Panc1 (cell line): ENCODE data around the gene TAF4B. TPM values are rescaled to one million over a fixed set of nuclear protein-coding genes. Genes with fewer than 3 reads are reported as not detected.

Source experiments
- ATAC-seq: fragments of 200-7000 bp; cut with Tn5 transposase; 2 replicates; pipeline ENCODE4 v1.9.1; 2020; ENCODE audit warnings: mild to moderate bottlenecking, moderate library complexity
- BruUV-seq: library from RNA; stranded (reverse); fragments of 400-500 nt; replicated peaks from 2 replicates; lab custom pipeline; 2021; lab: Mats Ljungman, UMichigan
- CTCF ChIA-PET: fragments of 300-600 bp; sonication (Branson Sonifier 250); formaldehyde crosslinking; loops from one replicate; lab custom pipeline; 2022; ENCODE audit warnings: antibody characterized with exemption; lab: Charles Lee
- POLR2A ChIA-PET: fragments of 300-600 bp; sonication (Branson Sonifier 250); formaldehyde crosslinking; loops from one replicate; lab custom pipeline; 2022; ENCODE audit warnings: antibody characterized with exemption; lab: Charles Lee
- DNase-seq: peaks from one replicate; pipeline ENCODE4 v3.0.0-alpha.2; 2010; ENCODE audit warnings: low read depth, low spot score
- H3K27ac ChIP-seq: 2 replicates; pipeline ENCODE4 v1.5.1; 2011; ENCODE audit warnings: mild to moderate bottlenecking, low read length, inconsistent platforms
- H3K27me3 ChIP-seq: fragments of 200-500 bp; sonication (Bioruptor generic); 2 replicates; pipeline ENCODE4 v1.6.0; 2014; ENCODE audit warnings: low read length, inconsistent platforms; ENCODE audit not compliant: control insufficient read depth, insufficient read depth
- H3K36me3 ChIP-seq: fragments of 200-500 bp; sonication (Bioruptor generic); 2 replicates; pipeline ENCODE4 v1.5.1; 2014; ENCODE audit warnings: inconsistent platforms, mild to moderate bottlenecking, low read length, moderate library complexity; ENCODE audit not compliant: control insufficient read depth, insufficient read depth
- H3K4me1 ChIP-seq: 2 replicates; pipeline ENCODE4 v1.5.1; 2011; ENCODE audit warnings: inconsistent platforms, mild to moderate bottlenecking, low read length, moderate library complexity; ENCODE audit not compliant: control insufficient read depth, insufficient read depth
- H3K4me3 ChIP-seq, 2 experiments: 2 replicates each; pipeline ENCODE4 v1.5.1; 2011 to 2012; ENCODE audit warnings: low read depth in 2 of 2, low read length in 2 of 2, mild to moderate bottlenecking in 2 of 2, inconsistent platforms in 1 of 2, moderate library complexity in 1 of 2
- H3K9me3 ChIP-seq: fragments of 200-500 bp; sonication (Bioruptor generic); 2 replicates; pipeline ENCODE4 v1.5.1; 2014; ENCODE audit warnings: low read depth, mild to moderate bottlenecking, inconsistent platforms, low read length, moderate library complexity; ENCODE audit not compliant: control insufficient read depth, insufficient read depth
- POLR2AphosphoS5 ChIP-seq: IDR thresholded peaks from 2 replicates; pipeline ENCODE4 v1.6.1; 2012; ENCODE audit warnings: mild to moderate bottlenecking, low read depth, low read length, moderate library complexity
- SIN3A ChIP-seq: IDR thresholded peaks from 2 replicates; pipeline ENCODE4 v1.6.1; 2012; ENCODE audit warnings: low read depth, mild to moderate bottlenecking, low read length, moderate library complexity, borderline replicate concordance; ENCODE audit not compliant: insufficient read depth
- TCF7L2 ChIP-seq: IDR thresholded peaks from 2 replicates; pipeline ENCODE4 v1.6.1; 2011; ENCODE audit warnings: mild to moderate bottlenecking, low read depth, low read length, inconsistent platforms
- in situ Hi-C: cut with HindIII; loops from 2 replicates; pipeline ENCODE4 v1.10.0; 2016; ENCODE audit warnings: low sequenced_read_pairs, low pct_unique_long_range_greater_than_20kb
- intact Hi-C: fragments of 100-400 bp; cut with micrococcal nuclease; formaldehyde crosslinking; loops from one replicate; pipeline ENCODE4 v1.10.0; 2022; ENCODE audit not compliant: unreplicated experiment
- total RNA-seq: library from RNA; stranded (reverse); gene quantifications from one replicate; pipeline ENCODE4 v1.2.1, GENCODE V29; 2021; ENCODE audit not compliant: unreplicated experiment
- TF ChIP-seq, protein P1 (sequence below): fragments of 450-650 bp; IDR thresholded peaks from 2 replicates; pipeline ENCODE4 v1.5.1; 2017; ENCODE audit warnings: mild to moderate bottlenecking
- TF ChIP-seq, protein P2 (sequence below), 2 experiments: IDR thresholded peaks; 2 replicates each; pipeline ENCODE4 v1.6.1; 2011 to 2012; ENCODE audit warnings: low read depth in 2 of 2, control low read depth in 1 of 2, low read length in 1 of 2, mild to moderate bottlenecking in 1 of 2, moderate library complexity in 1 of 2; ENCODE audit not compliant: insufficient read depth in 1 of 2

The TAF4B gene
- total RNA-seq, 1 experiment from 2014 or later = 8.0 TPM

DNA sequence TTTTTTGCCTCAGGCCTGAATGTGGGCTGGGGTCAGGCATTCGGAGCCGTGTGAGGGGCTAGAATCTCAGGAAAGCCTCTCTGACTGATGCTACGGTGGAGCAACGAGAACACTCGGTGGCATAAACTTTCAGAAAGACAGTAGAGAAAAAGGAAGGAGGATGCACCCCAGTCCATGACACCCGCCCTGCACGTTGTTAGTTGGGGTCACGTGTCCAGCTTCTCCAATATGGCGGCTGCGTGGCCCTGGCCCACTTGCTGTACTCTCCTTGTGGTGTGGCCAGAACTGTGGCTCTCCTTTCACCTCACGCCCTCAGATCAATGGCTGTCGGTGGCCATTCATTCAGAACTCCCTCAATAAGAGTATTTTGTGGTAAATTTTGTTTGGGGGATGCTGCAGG lies 190.9 kb downstream of the TAF4B start:
- Histone ChIP-seq H3K27ac (no peak overlapping the region), H3K27me3 (no peaks in the 10 kb centered on the region), H3K9me3 (0 out of 2 replicates have a peak, but pooled peaks cover 4% of the 10 kb centered on the region), H3K36me3 (no peaks in the 10 kb centered on the region), H3K4me3 (no peak overlapping the region), H3K4me1 (no peaks in the 10 kb centered on the region)
- ChIA-PET CTCF (no interaction called here), POLR2A (no interaction called here)
- no TSS peak for BruUV-seq
- in situ Hi-C loops = no loop called here
- ATAC-seq (no peak), DNase-seq (no peak)
- intact Hi-C loops = no loop called here
- TF ChIP-seq TCF7L2 (no peak), POLR2AphosphoS5 (no peak), SIN3A (no peak)
- TF ChIP-seq, protein P1, sequence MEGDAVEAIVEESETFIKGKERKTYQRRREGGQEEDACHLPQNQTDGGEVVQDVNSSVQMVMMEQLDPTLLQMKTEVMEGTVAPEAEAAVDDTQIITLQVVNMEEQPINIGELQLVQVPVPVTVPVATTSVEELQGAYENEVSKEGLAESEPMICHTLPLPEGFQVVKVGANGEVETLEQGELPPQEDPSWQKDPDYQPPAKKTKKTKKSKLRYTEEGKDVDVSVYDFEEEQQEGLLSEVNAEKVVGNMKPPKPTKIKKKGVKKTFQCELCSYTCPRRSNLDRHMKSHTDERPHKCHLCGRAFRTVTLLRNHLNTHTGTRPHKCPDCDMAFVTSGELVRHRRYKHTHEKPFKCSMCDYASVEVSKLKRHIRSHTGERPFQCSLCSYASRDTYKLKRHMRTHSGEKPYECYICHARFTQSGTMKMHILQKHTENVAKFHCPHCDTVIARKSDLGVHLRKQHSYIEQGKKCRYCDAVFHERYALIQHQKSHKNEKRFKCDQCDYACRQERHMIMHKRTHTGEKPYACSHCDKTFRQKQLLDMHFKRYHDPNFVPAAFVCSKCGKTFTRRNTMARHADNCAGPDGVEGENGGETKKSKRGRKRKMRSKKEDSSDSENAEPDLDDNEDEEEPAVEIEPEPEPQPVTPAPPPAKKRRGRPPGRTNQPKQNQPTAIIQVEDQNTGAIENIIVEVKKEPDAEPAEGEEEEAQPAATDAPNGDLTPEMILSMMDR = no peak
- TF ChIP-seq, protein P2, sequence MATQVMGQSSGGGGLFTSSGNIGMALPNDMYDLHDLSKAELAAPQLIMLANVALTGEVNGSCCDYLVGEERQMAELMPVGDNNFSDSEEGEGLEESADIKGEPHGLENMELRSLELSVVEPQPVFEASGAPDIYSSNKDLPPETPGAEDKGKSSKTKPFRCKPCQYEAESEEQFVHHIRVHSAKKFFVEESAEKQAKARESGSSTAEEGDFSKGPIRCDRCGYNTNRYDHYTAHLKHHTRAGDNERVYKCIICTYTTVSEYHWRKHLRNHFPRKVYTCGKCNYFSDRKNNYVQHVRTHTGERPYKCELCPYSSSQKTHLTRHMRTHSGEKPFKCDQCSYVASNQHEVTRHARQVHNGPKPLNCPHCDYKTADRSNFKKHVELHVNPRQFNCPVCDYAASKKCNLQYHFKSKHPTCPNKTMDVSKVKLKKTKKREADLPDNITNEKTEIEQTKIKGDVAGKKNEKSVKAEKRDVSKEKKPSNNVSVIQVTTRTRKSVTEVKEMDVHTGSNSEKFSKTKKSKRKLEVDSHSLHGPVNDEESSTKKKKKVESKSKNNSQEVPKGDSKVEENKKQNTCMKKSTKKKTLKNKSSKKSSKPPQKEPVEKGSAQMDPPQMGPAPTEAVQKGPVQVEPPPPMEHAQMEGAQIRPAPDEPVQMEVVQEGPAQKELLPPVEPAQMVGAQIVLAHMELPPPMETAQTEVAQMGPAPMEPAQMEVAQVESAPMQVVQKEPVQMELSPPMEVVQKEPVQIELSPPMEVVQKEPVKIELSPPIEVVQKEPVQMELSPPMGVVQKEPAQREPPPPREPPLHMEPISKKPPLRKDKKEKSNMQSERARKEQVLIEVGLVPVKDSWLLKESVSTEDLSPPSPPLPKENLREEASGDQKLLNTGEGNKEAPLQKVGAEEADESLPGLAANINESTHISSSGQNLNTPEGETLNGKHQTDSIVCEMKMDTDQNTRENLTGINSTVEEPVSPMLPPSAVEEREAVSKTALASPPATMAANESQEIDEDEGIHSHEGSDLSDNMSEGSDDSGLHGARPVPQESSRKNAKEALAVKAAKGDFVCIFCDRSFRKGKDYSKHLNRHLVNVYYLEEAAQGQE (IDR thresholded peaks at IDR 0.05; ENCODE audit: insufficient read depth in 1 of 2, low read depth in 2 of 2, low read length in 1 of 2) = no peak

DNA sequence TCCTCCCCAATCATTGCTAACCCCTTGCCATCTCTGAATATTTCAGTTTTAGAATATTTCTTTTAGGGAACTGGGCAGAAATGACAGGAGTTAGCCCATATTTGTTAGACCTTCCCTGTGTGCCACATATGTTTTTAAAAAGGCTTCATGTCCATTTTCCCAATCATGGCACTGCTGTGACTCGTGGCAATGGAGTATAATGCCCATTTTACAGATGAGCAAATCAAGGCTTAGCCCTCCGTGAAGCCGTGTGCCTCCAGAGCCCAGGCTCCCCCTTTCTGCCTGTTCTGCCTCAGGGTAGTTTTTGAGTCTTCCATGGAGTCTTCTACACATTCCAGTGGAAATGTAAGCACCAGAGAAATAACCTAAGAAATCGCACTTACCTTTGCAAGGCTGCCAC lies 192.0 kb downstream of the TAF4B start:
- ChIA-PET CTCF (no interaction called here), POLR2A (no interaction called here)
- no TSS peak for BruUV-seq
- no peaks in the 10 kb centered on the region for H3K36me3 ChIP-seq
- intact Hi-C loops = no loop called here
- H3K4me3 ChIP-seq = no peak overlapping the region
- TF ChIP-seq, protein P1 = no peak
- TF ChIP-seq SIN3A (no peak), TCF7L2 (no peak), POLR2AphosphoS5 (no peak)
- TF ChIP-seq, protein P2 (IDR thresholded peaks at IDR 0.05; ENCODE audit: insufficient read depth in 1 of 2, low read depth in 2 of 2, low read length in 1 of 2) = no peak
- H3K9me3 ChIP-seq = no peaks in the 10 kb centered on the region
- DNase-seq (no peak), ATAC-seq (no peak)
- no peaks in the 10 kb centered on the region for H3K27me3 ChIP-seq
- no peak overlapping the region for H3K27ac ChIP-seq
- no peaks in the 10 kb centered on the region for H3K4me1 ChIP-seq
- in situ Hi-C loops = no loop called here
